ENCODE measurements around the gene TJP3. TPM values are rescaled to one million over a fixed set of nuclear protein-coding genes. Genes with fewer than 3 reads are reported as not detected.

The TJP3 gene
- polyA plus RNA-seq, 1 donor from 2014 or later: 0.15 TPM

GRCh38 chr19:3736106-3736724 is 28.0 kb downstream of the TJP3 start:
- no peak overlapping the region for H3K4me3 ChIP-seq (ENCODE audit: low read length)
- H3F3A ChIP-seq (ENCODE audit: insufficient read depth, low read length, poor library complexity, severe bottlenecking): no peaks in the 10 kb centered on the region
- no peaks in the 10 kb centered on the region for H3K36me3 ChIP-seq (ENCODE audit: insufficient read depth, low read length)
- H3K9me3 ChIP-seq (ENCODE audit: low read length): no peaks in the 10 kb centered on the region
- H3K79me2 ChIP-seq (replicated peaks; ENCODE audit: insufficient read depth, low read length): no peaks in the 10 kb centered on the region
- no peaks in the 10 kb centered on the region for H4K20me1 ChIP-seq (ENCODE audit: insufficient read depth)
- no peak overlapping the region for H3K9ac ChIP-seq (ENCODE audit: low read length)
- no peak overlapping the region for H3K27ac ChIP-seq (ENCODE audit: low read length)
- H2AFZ ChIP-seq (ENCODE audit: low read depth, low read length): no peak overlapping the region
- H3K4me2 ChIP-seq (ENCODE audit: low read length): no peak overlapping the region
- TF ChIP-seq MXI1 (conservative IDR thresholded peaks at IDR 0.05; ENCODE audit: poor library complexity, severe bottlenecking) (no peak), SMC3 (conservative IDR thresholded peaks at IDR 0.05; ENCODE audit: poor library complexity) (no peak), POLR2AphosphoS5 (IDR thresholded peaks at IDR 0.05) (no peak), TAF1 (IDR thresholded peaks at IDR 0.05; ENCODE audit: low read depth) (no peak), REST (IDR thresholded peaks at IDR 0.05; ENCODE audit: borderline replicate concordance) (no peak), EZH2 (IDR thresholded peaks at IDR 0.05; ENCODE audit: borderline replicate concordance, insufficient read depth, low read length, poor library complexity, severe bottlenecking) (no peak), CTCF (IDR thresholded peaks at IDR 0.05; ENCODE audit: poor library complexity, severe bottlenecking) (no peak), EP300 (conservative IDR thresholded peaks at IDR 0.05; ENCODE audit: poor library complexity, severe bottlenecking) (no peak), RAD21 (conservative IDR thresholded peaks at IDR 0.05) (no peak)
- no peaks in the 10 kb centered on the region for H3K9me2 ChIP-seq (ENCODE audit: insufficient read depth, low read length)
- H3K27me3 ChIP-seq (ENCODE audit: insufficient read depth, low read depth, low read length): no peaks in the 10 kb centered on the region

GRCh38 chr19:3737487-3738205 is 29.5 kb downstream of the TJP3 start:
- Histone ChIP-seq H3K79me2 (replicated peaks; ENCODE audit: insufficient read depth, low read length) (no peaks in the 10 kb centered on the region), H3K4me3 (ENCODE audit: low read length) (no peak overlapping the region), H2AFZ (ENCODE audit: low read depth, low read length) (no peak overlapping the region), H3K36me3 (ENCODE audit: insufficient read depth, low read length) (no peaks in the 10 kb centered on the region), H3K27me3 (ENCODE audit: insufficient read depth, low read depth, low read length) (no peaks in the 10 kb centered on the region), H4K20me1 (ENCODE audit: insufficient read depth) (no peaks in the 10 kb centered on the region), H3K9me3 (ENCODE audit: low read length) (no peaks in the 10 kb centered on the region), H3K9me2 (ENCODE audit: insufficient read depth, low read length) (no peaks in the 10 kb centered on the region), H3K27ac (ENCODE audit: low read length) (no peak overlapping the region), H3F3A (ENCODE audit: insufficient read depth, low read length, poor library complexity, severe bottlenecking) (no peaks in the 10 kb centered on the region), H3K4me2 (ENCODE audit: low read length) (no peak overlapping the region), H3K9ac (ENCODE audit: low read length) (no peak overlapping the region)
- no peak for TF ChIP-seq EZH2 (IDR thresholded peaks at IDR 0.05; ENCODE audit: borderline replicate concordance, insufficient read depth, low read length, poor library complexity, severe bottlenecking)
- no peak for TF ChIP-seq CTCF (IDR thresholded peaks at IDR 0.05; ENCODE audit: poor library complexity, severe bottlenecking)
- TF ChIP-seq POLR2AphosphoS5 (IDR thresholded peaks at IDR 0.05): no peak

Measured in neural cell (in vitro differentiated cells).